Measurements from ENCODE around the gene RUNX3. TPM values are rescaled to one million over a fixed set of nuclear protein-coding genes. Genes with fewer than 3 reads are reported as not detected.

The RUNX3 gene
- total RNA-seq, 1 experiment from 2014 or later = 22.6 TPM

DNA sequence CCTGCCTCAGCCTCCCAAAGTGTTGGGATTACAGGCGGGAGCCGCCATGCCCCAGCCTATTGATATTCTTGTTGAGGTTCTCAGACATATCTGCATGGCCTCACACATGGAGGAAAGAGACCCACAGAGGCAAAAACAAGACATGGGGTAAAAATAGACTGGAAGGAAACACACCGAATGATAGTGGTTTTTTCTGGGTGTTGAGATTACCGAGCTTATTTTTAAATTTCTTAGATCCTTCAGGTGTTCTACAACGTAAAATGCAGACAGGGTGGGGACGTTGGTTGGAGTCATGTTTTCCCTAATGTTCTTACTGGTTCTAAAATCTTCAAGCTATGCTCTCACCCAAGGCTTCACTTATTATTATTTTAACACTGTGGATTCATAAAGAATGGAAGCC is 23.9 kb upstream of the RUNX3 start:
- RAD21 ChIA-PET (ENCODE audit: low non-redundant PET in 1 of 2, low total read pairs in 2 of 2, uncharacterized antibody in 2 of 2, unreplicated experiment in 2 of 2) = no interaction called here
- TF ChIP-seq POLR2A (IDR thresholded peaks at IDR 0.05; ENCODE audit: borderline replicate concordance, extremely low read depth, insufficient read depth, insufficient read length) (no peak), SRF (IDR thresholded peaks at IDR 0.05; ENCODE audit: low read depth) (no peak), ZNF274 (IDR thresholded peaks at IDR 0.05; ENCODE audit: low read depth, low read length) (no peak)
- intact Hi-C loops (cut with micrococcal nuclease) = no loop called here
- peaks cover 0 to 27% of the 10 kb centered on the region in 2 experiments; a peak in 2 of 4 replicates for H3K4me1 ChIP-seq (ENCODE audit: control insufficient read depth in 1 of 2, insufficient read depth in 2 of 2, low read length in 2 of 2)
- no peaks in the 10 kb centered on the region for H3K9me2 ChIP-seq (ENCODE audit: insufficient read depth)
- no peaks in the 10 kb centered on the region for H3K27me3 ChIP-seq (ENCODE audit: insufficient read depth, low read length)
- no peak overlapping the region for H3K9ac ChIP-seq (ENCODE audit: low read length)
- no peak overlapping the region for H3K27ac ChIP-seq (ENCODE audit: low read depth, low read length)
- BruUV-seq (replicated peaks) = no TSS peak
- CTCF ChIA-PET = no interaction called here
- no peak overlapping the region for H3K4me3 ChIP-seq (replicated peaks in 1 of 2; ENCODE audit: low read depth in 1 of 2, low read length in 2 of 2)
- no peak overlapping the region for H3K4me2 ChIP-seq (ENCODE audit: low read length)
- DNase-seq (ENCODE audit: low read depth, low spot score) (no peak), ATAC-seq (no peak)
- H3K79me2 ChIP-seq (ENCODE audit: insufficient read depth, low read length) = no peaks in the 10 kb centered on the region
- POLR2A ChIA-PET = no interaction called here
- H4K20me1 ChIP-seq (ENCODE audit: insufficient read depth) = no peaks in the 10 kb centered on the region
- H3K9me3 ChIP-seq (ENCODE audit: control insufficient read depth in 1 of 2, insufficient read depth in 1 of 2, low read depth in 1 of 2, low read length in 2 of 2) = no peaks in the 10 kb centered on the region
- no peaks in the 10 kb centered on the region for H3K36me3 ChIP-seq (ENCODE audit: control insufficient read depth in 1 of 2, insufficient read depth in 2 of 2, low read length in 2 of 2)
- H2AFZ ChIP-seq (ENCODE audit: low read depth, low read length, poor library complexity, severe bottlenecking) = no peak overlapping the region

DNA sequence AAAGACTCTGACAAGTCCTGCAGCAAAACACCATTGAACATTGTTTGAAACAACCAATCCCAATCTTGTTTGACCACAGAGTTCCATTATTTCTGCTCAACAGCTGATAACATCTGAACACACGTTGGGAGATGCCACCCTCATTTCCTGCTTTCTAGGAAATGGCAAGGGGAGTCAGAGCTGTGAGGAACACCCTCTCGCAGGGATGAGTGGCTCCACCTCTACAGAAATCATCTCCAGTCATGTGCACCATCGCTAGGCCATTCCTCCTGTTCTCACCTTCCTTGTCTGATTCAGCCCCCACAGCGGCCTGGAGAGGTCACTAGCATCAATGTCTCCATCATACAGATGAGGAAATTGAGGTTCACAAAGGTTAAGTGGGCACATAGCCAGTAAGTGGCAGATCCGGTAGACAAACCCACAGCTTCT is 22.4 kb upstream of the RUNX3 start:
- peaks cover 0 to 27% of the 10 kb centered on the region in 2 experiments; a peak in 2 of 4 replicates for H3K4me1 ChIP-seq (ENCODE audit: control insufficient read depth in 1 of 2, insufficient read depth in 2 of 2, low read length in 2 of 2)
- no peak overlapping the region for H3K4me3 ChIP-seq (replicated peaks in 1 of 2; ENCODE audit: low read depth in 1 of 2, low read length in 2 of 2)
- no TSS peak for BruUV-seq (replicated peaks)
- no peak overlapping the region for H2AFZ ChIP-seq (ENCODE audit: low read depth, low read length, poor library complexity, severe bottlenecking)
- H3K27ac ChIP-seq (ENCODE audit: low read depth, low read length) = no peak overlapping the region
- intact Hi-C loops (cut with micrococcal nuclease) = no loop called here
- no peak overlapping the region for H3K9ac ChIP-seq (ENCODE audit: low read length)
- DNase-seq (ENCODE audit: low read depth, low spot score) (no peak), ATAC-seq (no peak; the same call in 1 of the 2 replicates)
- H3K79me2 ChIP-seq (ENCODE audit: insufficient read depth, low read length) = no peaks in the 10 kb centered on the region
- no peaks in the 10 kb centered on the region for H3K36me3 ChIP-seq (ENCODE audit: control insufficient read depth in 1 of 2, insufficient read depth in 2 of 2, low read length in 2 of 2)
- RAD21 ChIA-PET (ENCODE audit: low non-redundant PET in 1 of 2, low total read pairs in 2 of 2, uncharacterized antibody in 2 of 2, unreplicated experiment in 2 of 2) = no interaction called here
- CTCF ChIA-PET = interaction anchor here (1.4 kb wide), 1 partner anchor 20 kb away, joined by 7 read pairs; no protein-coding TSS in a partner anchor
- no peaks in the 10 kb centered on the region for H3K9me2 ChIP-seq (ENCODE audit: insufficient read depth)
- H3K4me2 ChIP-seq (ENCODE audit: low read length) = peak overlapping the region; percentile 7; the same call in 1 of the 2 replicates
- H3K27me3 ChIP-seq (ENCODE audit: insufficient read depth, low read length) = no peaks in the 10 kb centered on the region
- POLR2A ChIA-PET = no interaction called here
- no peaks in the 10 kb centered on the region for H4K20me1 ChIP-seq (ENCODE audit: insufficient read depth)
- no peaks in the 10 kb centered on the region for H3K9me3 ChIP-seq (ENCODE audit: control insufficient read depth in 1 of 2, insufficient read depth in 1 of 2, low read depth in 1 of 2, low read length in 2 of 2)
- no peak for TF ChIP-seq EGR1 (IDR thresholded peaks at IDR 0.05; ENCODE audit: low read depth)
- TF ChIP-seq, protein P1, sequence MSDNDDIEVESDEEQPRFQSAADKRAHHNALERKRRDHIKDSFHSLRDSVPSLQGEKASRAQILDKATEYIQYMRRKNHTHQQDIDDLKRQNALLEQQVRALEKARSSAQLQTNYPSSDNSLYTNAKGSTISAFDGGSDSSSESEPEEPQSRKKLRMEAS (IDR thresholded peaks at IDR 0.05) = no peak
- TF ChIP-seq, protein P2, sequence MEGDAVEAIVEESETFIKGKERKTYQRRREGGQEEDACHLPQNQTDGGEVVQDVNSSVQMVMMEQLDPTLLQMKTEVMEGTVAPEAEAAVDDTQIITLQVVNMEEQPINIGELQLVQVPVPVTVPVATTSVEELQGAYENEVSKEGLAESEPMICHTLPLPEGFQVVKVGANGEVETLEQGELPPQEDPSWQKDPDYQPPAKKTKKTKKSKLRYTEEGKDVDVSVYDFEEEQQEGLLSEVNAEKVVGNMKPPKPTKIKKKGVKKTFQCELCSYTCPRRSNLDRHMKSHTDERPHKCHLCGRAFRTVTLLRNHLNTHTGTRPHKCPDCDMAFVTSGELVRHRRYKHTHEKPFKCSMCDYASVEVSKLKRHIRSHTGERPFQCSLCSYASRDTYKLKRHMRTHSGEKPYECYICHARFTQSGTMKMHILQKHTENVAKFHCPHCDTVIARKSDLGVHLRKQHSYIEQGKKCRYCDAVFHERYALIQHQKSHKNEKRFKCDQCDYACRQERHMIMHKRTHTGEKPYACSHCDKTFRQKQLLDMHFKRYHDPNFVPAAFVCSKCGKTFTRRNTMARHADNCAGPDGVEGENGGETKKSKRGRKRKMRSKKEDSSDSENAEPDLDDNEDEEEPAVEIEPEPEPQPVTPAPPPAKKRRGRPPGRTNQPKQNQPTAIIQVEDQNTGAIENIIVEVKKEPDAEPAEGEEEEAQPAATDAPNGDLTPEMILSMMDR (IDR thresholded peaks at IDR 0.05 in 2 of 3, conservative IDR thresholded peaks at IDR 0.05 in 1 of 3; ENCODE audit: borderline replicate concordance in 1 of 3, insufficient read depth in 1 of 3, low read depth in 2 of 3, low read length in 2 of 3) = no peak
- no peak for TF ChIP-seq FOSL1 (IDR thresholded peaks at IDR 0.05; ENCODE audit: low read depth)
- no peak for TF ChIP-seq ZBTB33 (IDR thresholded peaks at IDR 0.05; ENCODE audit: extremely low read depth, insufficient replicate concordance, low read length)
- no peak for TF ChIP-seq CEBPB (IDR thresholded peaks at IDR 0.05; ENCODE audit: low read depth)
- no peak for TF ChIP-seq ZNF274 (IDR thresholded peaks at IDR 0.05; ENCODE audit: low read depth, low read length)
- no peak for TF ChIP-seq ZFX (IDR thresholded peaks at IDR 0.05)
- TF ChIP-seq SRF (IDR thresholded peaks at IDR 0.05; ENCODE audit: low read depth) = no peak
- TF ChIP-seq EZH2phosphoT487 (IDR thresholded peaks at IDR 0.05; ENCODE audit: borderline replicate concordance) = no peak
- no peak for TF ChIP-seq EZH2 (IDR thresholded peaks at IDR 0.05)
- no peak for TF ChIP-seq SIN3A (IDR thresholded peaks at IDR 0.05; ENCODE audit: low read depth)
- TF ChIP-seq CBX3 (IDR thresholded peaks at IDR 0.05; ENCODE audit: low read depth) = no peak
- TF ChIP-seq YY1 (IDR thresholded peaks at IDR 0.05; ENCODE audit: extremely low read depth, insufficient replicate concordance, low read depth, low read length) = no peak
- no peak for TF ChIP-seq ELF1 (IDR thresholded peaks at IDR 0.05; ENCODE audit: borderline replicate concordance, low read depth)
- no peak for TF ChIP-seq POLR2A (IDR thresholded peaks at IDR 0.05; ENCODE audit: borderline replicate concordance, extremely low read depth, insufficient read depth, insufficient read length)
